Lung (tissue), 12 donors: ENCODE data around the gene MRPL27. TPM values are rescaled to one million over a fixed set of nuclear protein-coding genes. Genes with fewer than 3 reads are reported as not detected.

Experiments
- ATAC-seq: fragments of 200-7000 bp; cut with Tn5 transposase; one replicate; pipeline ENCODE4 v1.9.1; 2020; ENCODE audit warnings: moderate number of reproducible peaks; ENCODE audit not compliant: insufficient read depth, low FRiP score
- DNase-seq, 3 donors: peaks; one replicate each; pipeline ENCODE4 v3.0.0-alpha.2; 2013 to 2017
- H3K27ac ChIP-seq, 2 donors: one replicate each; pipeline ENCODE4 v1.5.1; 2013; ENCODE audit warnings: mild to moderate bottlenecking in 2 of 2, moderate library complexity in 2 of 2, control low read depth in 1 of 2, inconsistent platforms in 1 of 2, low read depth in 1 of 2, low read length in 1 of 2
- H3K27me3 ChIP-seq, 3 donors: one replicate each; pipeline ENCODE4 v1.5.1; 2013; ENCODE audit warnings: low read length in 2 of 3; ENCODE audit not compliant: control insufficient read depth in 3 of 3, insufficient read depth in 3 of 3
- H3K36me3 ChIP-seq, 4 donors: one replicate each; pipeline ENCODE4 v1.5.1; 2013; ENCODE audit warnings: low read length in 4 of 4, mild to moderate bottlenecking in 1 of 4, moderate library complexity in 1 of 4; ENCODE audit not compliant: control insufficient read depth in 4 of 4, insufficient read depth in 4 of 4
- H3K4me1 ChIP-seq, 5 donors: one replicate each; pipeline ENCODE4 v1.5.1; 2013; ENCODE audit warnings: low read length in 5 of 5, mild to moderate bottlenecking in 2 of 5, moderate library complexity in 1 of 5; ENCODE audit not compliant: control insufficient read depth in 5 of 5, insufficient read depth in 5 of 5
- H3K4me3 ChIP-seq: one replicate; pipeline ENCODE4 v1.5.1; 2013; ENCODE audit warnings: mild to moderate bottlenecking, control low read depth, moderate library complexity
- H3K9ac ChIP-seq, 2 donors: one replicate each; pipeline ENCODE4 v1.5.1; 2013; ENCODE audit warnings: low read length in 2 of 2, control low read depth in 1 of 2; ENCODE audit not compliant: insufficient read depth in 1 of 2
- H3K9me3 ChIP-seq, 4 donors: one replicate each; pipeline ENCODE4 v1.5.1; 2013; ENCODE audit warnings: low read length in 3 of 4, mild to moderate bottlenecking in 1 of 4, moderate library complexity in 1 of 4; ENCODE audit not compliant: control insufficient read depth in 4 of 4, insufficient read depth in 3 of 4
- CTCF ChIP-seq: IDR thresholded peaks from 2 replicates; pipeline ENCODE4 v1.5.1; 2012; ENCODE audit warnings: mild to moderate bottlenecking; ENCODE audit errors: control extremely low read depth, extremely low read depth
- WGBS, 2 donors: extraction: QIAGEN DNeasy Blood & Tissue Kit; methylation state at CpG; one replicate each; pipeline ENCODE4 v1.1.7; 2013; 5-methylcytosine and 5-hydroxymethylcytosine counted together
- polyA plus RNA-seq, 2 donors: library from polyadenylated mRNA; stranded (reverse); fragments of 200-250 nt; gene quantifications; one replicate each; pipeline ENCODE4 v1.2.1, GENCODE V29; 2013
- total RNA-seq, 2 donors: library from RNA; depleted of rRNA in 1 of 2; stranded (reverse); fragments of >200 nt in 1 of 2; gene quantifications; one replicate each; pipeline ENCODE4 v1.2.1, GENCODE V29; 2014 to 2021
- donor health status: control.
- donor health status: control.
- donor health status: Bipolar disorder and iron deficiency.
- donor health status: healthy.
- donor health status: DM: yes; HTN: yes; CAD: no.

The MRPL27 gene
- total and polyA plus RNA-seq, 4 donors: 33.5 to 176 (median 78.4) TPM

- no peak for DNase-seq
- peaks cover 19 to 43% (median 28%) of the 10 kb centered on the region in 4 donors for H3K36me3 ChIP-seq
- TF ChIP-seq CTCF: no peak
- ATAC-seq: no peak
- no peak overlapping the region for H3K27ac ChIP-seq
- H3K4me1 ChIP-seq: peaks cover 0 to 10% (median 0%) of the 10 kb centered on the region in 5 donors
- H3K9ac ChIP-seq: no peak overlapping the region
- H3K9me3 ChIP-seq: no peaks in the 10 kb centered on the region
- H3K27me3 ChIP-seq: no peaks in the 10 kb centered on the region
- 90 to 96% methylated on average over 14 of the region's 14 CpGs for WGBS, 2 donors
- no peak overlapping the region for H3K4me3 ChIP-seq
Measured at GRCh38 chr17:50365649-50366393, 7.2 kb downstream of the MRPL27 start.

- 79 to 80% methylated on average over 2 of the region's 2 CpGs for WGBS, 2 donors
- H3K9me3 ChIP-seq: no peaks in the 10 kb centered on the region
- DNase-seq: no peak
Measured at GRCh38 chr17:50365165-50365564, 7.8 kb downstream of the MRPL27 start.

GRCh38 chr17:50364715-50365114, 8.3 kb downstream of the MRPL27 start:
- Histone ChIP-seq H3K9me3 (no peaks in the 10 kb centered on the region), H3K27ac (no peak overlapping the region), H3K36me3 (peaks cover 10 to 41% (median 22%) of the 10 kb centered on the region in 4 donors), H3K4me3 (no peak overlapping the region), H3K9ac (no peak overlapping the region), H3K4me1 (peaks cover 0 to 10% (median 0%) of the 10 kb centered on the region in 5 donors), H3K27me3 (no peaks in the 10 kb centered on the region)
- DNase-seq: no peak
- no peak for TF ChIP-seq CTCF
- 85 to 93% methylated on average over 9 of the region's 9 CpGs for WGBS, 2 donors
- ATAC-seq: no peak

More at GRCh38 chr17:50365165-50365564, 7.8 kb downstream of the MRPL27 start:
- Histone ChIP-seq H3K9ac (no peak overlapping the region), H3K4me1 (peaks cover 0 to 10% (median 0%) of the 10 kb centered on the region in 5 donors), H3K36me3 (peaks cover 14 to 41% (median 25%) of the 10 kb centered on the region in 4 donors), H3K4me3 (no peak overlapping the region), H3K27ac (no peak overlapping the region), H3K27me3 (no peaks in the 10 kb centered on the region)
- no peak for ATAC-seq
- TF ChIP-seq CTCF: no peak
